Esophagus squamous epithelium (tissue), 5 donors: ENCODE results near the gene CABCOCO1. TPM values are rescaled to one million over a fixed set of nuclear protein-coding genes. Genes with fewer than 3 reads are reported as not detected.

ENCODE experiments used
- DNase-seq: peaks from one replicate; lab custom pipeline; 2025; lab: John Stamatoyannopoulos, UW
- H3K27ac ChIP-seq, 4 donors: fragments of 200-600 bp; sonication (generic); one replicate each; pipeline ENCODE4 v1.5.1; 2016 to 2019; ENCODE audit warnings: mild to moderate bottlenecking in 1 of 4
- H3K27me3 ChIP-seq, 4 donors: fragments of 200-600 bp; sonication (generic); 1 replicate in 3 of 4; 2 replicates in 1 of 4; pipeline versions ENCODE4 v1.5.1 to v1.6.0; 2017 to 2021; ENCODE audit warnings: antibody characterized with exemption in 1 of 4
- H3K36me3 ChIP-seq, 3 donors: fragments of 200-600 bp; sonication (generic); one replicate each; pipeline ENCODE4 v1.5.1; 2016 to 2019
- H3K4me1 ChIP-seq, 3 donors: fragments of 200-600 bp; sonication (generic); one replicate each; pipeline ENCODE4 v1.5.1; 2017 to 2019
- H3K4me3 ChIP-seq, 4 donors: fragments of 200-600 bp; sonication (generic); 1 replicate in 3 of 4; 2 replicates in 1 of 4; pipeline ENCODE4 v1.5.1; 2016 to 2019; ENCODE audit warnings: mild to moderate bottlenecking in 2 of 4, moderate library complexity in 1 of 4
- H3K9me3 ChIP-seq, 3 donors: fragments of 200-600 bp; sonication (generic); one replicate each; pipeline ENCODE4 v1.5.1; 2016 to 2019
- POLR2A ChIP-seq, 4 donors: fragments of 450-650 bp; IDR thresholded peaks; one replicate each; pipeline ENCODE4 v1.6.1; 2017; ENCODE audit warnings: antibody characterized with exemption in 4 of 4, mild to moderate bottlenecking in 4 of 4, moderate library complexity in 3 of 4
- WGBS, 2 donors: methylation state at CpG; one replicate each; pipeline ENCODE4 v1.1.5; 2018; 5-methylcytosine and 5-hydroxymethylcytosine counted together
- intact Hi-C: fragments of 100-400 bp; cut with DNase I; formaldehyde crosslinking; loops from one replicate; pipeline ENCODE4 v1.15.0; 2022
- total RNA-seq, 4 donors: library from RNA; depleted of rRNA; stranded (reverse); fragments of >200 nt; gene quantifications; one replicate each; pipeline ENCODE4 v1.1.0, GENCODE V29; 2016
- TF ChIP-seq, protein P1 (sequence below), 6 experiments: fragments of 450-650 bp in 4 of 6; fragments of 200-600 bp in 2 of 6; sonication (generic) in 2 of 6; IDR thresholded peaks; one replicate each; pipeline ENCODE4 v1.5.1; 2016 to 2019; ENCODE audit warnings: antibody characterized with exemption in 6 of 6, mild to moderate bottlenecking in 4 of 6, moderate library complexity in 4 of 6
- donor health status: DM: yes; HTN: yes; CAD: no.

The CABCOCO1 gene
- total RNA-seq, 4 donors from 2014 or later: 0.38 TPM; not detected in 3

GRCh38 chr10:61749291-61749690, 86.6 kb downstream of the CABCOCO1 start:
- Histone ChIP-seq H3K27ac (peak overlapping the region in 1 of 4 donors; percentile 5), H3K27me3 (no peaks in the 10 kb centered on the region), H3K36me3 (no peaks in the 10 kb centered on the region), H3K4me1 (peaks cover 0 to 36% (median 16%) of the 10 kb centered on the region in 3 donors), H3K9me3 (no peaks in the 10 kb centered on the region), H3K4me3 (no peak overlapping the region)
- WGBS, 2 donors: 49 to 69% methylated on average over 3 of the region's 3 CpGs
- no peak for TF ChIP-seq POLR2A (IDR thresholded peaks at IDR 0.05)
- TF ChIP-seq, protein P1, sequence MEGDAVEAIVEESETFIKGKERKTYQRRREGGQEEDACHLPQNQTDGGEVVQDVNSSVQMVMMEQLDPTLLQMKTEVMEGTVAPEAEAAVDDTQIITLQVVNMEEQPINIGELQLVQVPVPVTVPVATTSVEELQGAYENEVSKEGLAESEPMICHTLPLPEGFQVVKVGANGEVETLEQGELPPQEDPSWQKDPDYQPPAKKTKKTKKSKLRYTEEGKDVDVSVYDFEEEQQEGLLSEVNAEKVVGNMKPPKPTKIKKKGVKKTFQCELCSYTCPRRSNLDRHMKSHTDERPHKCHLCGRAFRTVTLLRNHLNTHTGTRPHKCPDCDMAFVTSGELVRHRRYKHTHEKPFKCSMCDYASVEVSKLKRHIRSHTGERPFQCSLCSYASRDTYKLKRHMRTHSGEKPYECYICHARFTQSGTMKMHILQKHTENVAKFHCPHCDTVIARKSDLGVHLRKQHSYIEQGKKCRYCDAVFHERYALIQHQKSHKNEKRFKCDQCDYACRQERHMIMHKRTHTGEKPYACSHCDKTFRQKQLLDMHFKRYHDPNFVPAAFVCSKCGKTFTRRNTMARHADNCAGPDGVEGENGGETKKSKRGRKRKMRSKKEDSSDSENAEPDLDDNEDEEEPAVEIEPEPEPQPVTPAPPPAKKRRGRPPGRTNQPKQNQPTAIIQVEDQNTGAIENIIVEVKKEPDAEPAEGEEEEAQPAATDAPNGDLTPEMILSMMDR (IDR thresholded peaks at IDR 0.05): no peak
- intact Hi-C loops: loop anchor here (10.0 kb wide), 1 partner anchor 86 kb away; no protein-coding TSS in a partner anchor
- no peak for DNase-seq

DNA sequence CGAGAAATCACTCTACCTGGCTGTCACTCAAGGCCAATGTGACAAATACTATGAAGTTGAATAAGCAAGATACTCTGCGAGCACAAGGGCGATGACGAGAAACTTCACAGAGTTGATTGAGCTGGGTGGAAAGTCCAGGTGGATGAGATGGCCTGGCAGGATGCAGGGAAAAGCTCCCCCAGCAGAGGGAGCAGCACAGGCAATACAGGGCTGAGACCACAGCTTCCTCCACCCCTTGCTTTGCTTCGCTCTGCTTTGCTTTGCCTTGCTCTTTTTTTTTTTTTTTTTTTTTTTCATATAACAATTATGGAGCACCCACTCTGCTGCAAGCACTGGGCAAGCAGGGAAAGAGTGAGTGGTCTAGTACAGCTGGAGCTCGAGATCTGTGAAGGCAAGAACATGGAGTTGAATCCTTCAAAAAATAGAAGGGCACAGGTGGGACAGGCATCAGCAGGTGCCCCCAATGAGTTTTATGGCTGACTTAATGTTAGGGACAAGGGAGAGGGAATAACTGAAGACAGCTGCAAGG, 88.3 kb downstream of the CABCOCO1 start:
- Histone ChIP-seq H3K9me3 (no peaks in the 10 kb centered on the region), H3K4me1 (peaks cover 0 to 51% (median 17%) of the 10 kb centered on the region in 3 donors), H3K4me3 (no peak overlapping the region), H3K27me3 (no peaks in the 10 kb centered on the region), H3K27ac (peak overlapping the region in 3 of 4 donors; percentile 44 to 61 (median 59)), H3K36me3 (no peaks in the 10 kb centered on the region)
- TF ChIP-seq, protein P1 (IDR thresholded peaks at IDR 0.05): peak; percentile 42 to 84 (median 66)
- no peak for TF ChIP-seq POLR2A (IDR thresholded peaks at IDR 0.05)
- no peak for DNase-seq
- 67 to 75% methylated on average over 6 of the region's 6 CpGs for WGBS, 2 donors
- intact Hi-C loops: loop anchor here (10.0 kb wide), 1 partner anchor 494 kb away; no protein-coding TSS in a partner anchor

- DNase-seq: no peak
- H3K27me3 ChIP-seq: no peaks in the 10 kb centered on the region
- TF ChIP-seq, protein P1 (IDR thresholded peaks at IDR 0.05): no peak
- TF ChIP-seq POLR2A (IDR thresholded peaks at IDR 0.05): no peak
- intact Hi-C loops: loop anchor here (10.0 kb wide), 1 partner anchor 493 kb away; no protein-coding TSS in a partner anchor
- no peaks in the 10 kb centered on the region for H3K36me3 ChIP-seq
- H3K9me3 ChIP-seq: no peaks in the 10 kb centered on the region
- no peak overlapping the region for H3K4me3 ChIP-seq
- peaks cover 0 to 51% (median 17%) of the 10 kb centered on the region in 3 donors for H3K4me1 ChIP-seq
- H3K27ac ChIP-seq: peak overlapping the region in 3 of 4 donors; percentile 44 to 61 (median 59)
- 25 to 32% methylated on average over 3 of the region's 3 CpGs for WGBS, 2 donors
Observed at GRCh38 chr10:61751599-61751998, 88.9 kb downstream of the CABCOCO1 start.

- no peaks in the 10 kb centered on the region for H3K9me3 ChIP-seq
- no peaks in the 10 kb centered on the region for H3K36me3 ChIP-seq
- no peaks in the 10 kb centered on the region for H3K27me3 ChIP-seq
- intact Hi-C loops: loop anchor here (10.0 kb wide), 1 partner anchor 492 kb away; no protein-coding TSS in a partner anchor
- H3K4me3 ChIP-seq: no peak overlapping the region
- peaks cover 0 to 52% (median 17%) of the 10 kb centered on the region in 3 donors for H3K4me1 ChIP-seq
- WGBS, 2 donors: 38 to 42% methylated on average over 6 of the region's 6 CpGs
- DNase-seq: no peak
- peak overlapping the region in 3 of 4 donors; percentile 44 to 61 (median 59) for H3K27ac ChIP-seq
- TF ChIP-seq, protein P1 (IDR thresholded peaks at IDR 0.05): no peak
- no peak for TF ChIP-seq POLR2A (IDR thresholded peaks at IDR 0.05)
Observed at GRCh38 chr10:61752111-61753011, 89.6 kb downstream of the CABCOCO1 start.
